Tibial nerve (tissue), 3 donors: Measurements from ENCODE around the gene DNAJB2.
"Not testable (repeated sequence)": the region's sequence is repeated elsewhere in the genome, so short reads cannot be mapped to it uniquely, and the experiment has no call there.

Source experiments
- CTCF ChIP-seq, 5 experiments: fragments of 200-600 bp in 3 of 5; fragments of 450-650 bp in 2 of 5; sonication (generic) in 3 of 5; IDR thresholded peaks; one replicate each; pipeline ENCODE4 v1.5.1; 2016 to 2019; ENCODE audit warnings: antibody characterized with exemption in 5 of 5, mild to moderate bottlenecking in 3 of 5, moderate library complexity in 2 of 5
- POLR2A ChIP-seq, 2 donors: fragments of 450-650 bp; IDR thresholded peaks; one replicate each; pipeline ENCODE4 v1.6.1; 2017; ENCODE audit warnings: antibody characterized with exemption in 2 of 2, mild to moderate bottlenecking in 2 of 2, moderate library complexity in 2 of 2

GRCh38 chr2:219312683-219313263, 33.6 kb downstream of the DNAJB2 start:
- TF ChIP-seq CTCF, POLR2A (IDR thresholded peaks at IDR 0.05): not testable (repeated sequence)
